IMR-90 (cell line): Measurements from ENCODE around the gene OSMR. TPM values are rescaled to one million over a fixed set of nuclear protein-coding genes. Genes with fewer than 3 reads are reported as not detected.

Experiments
- ATAC-seq: fragments of 200-7000 bp; cut with Tn5 transposase; 2 replicates; pipeline ENCODE4 v1.9.1; 2020; ENCODE audit warnings: low read depth, mild to moderate bottlenecking, moderate library complexity
- BruUV-seq: library from RNA; stranded (reverse); fragments of 400-500 nt; replicated peaks from 2 replicates; lab custom pipeline; 2021; lab: Mats Ljungman, UMichigan
- CTCF ChIA-PET: fragments of 300-600 bp; formaldehyde crosslinking; extraction: SDS; loops from one replicate; lab custom pipeline; 2021; ENCODE audit warnings: antibody characterized with exemption; lab: Yijun Ruan, JAX
- POLR2A ChIA-PET: fragments of 300-600 bp; sonication (Branson Sonifier 250); formaldehyde crosslinking; loops from one replicate; lab custom pipeline; 2022; ENCODE audit warnings: antibody characterized with exemption; ENCODE audit not compliant: unreplicated experiment; lab: Charles Lee
- DNase-seq: peaks from one replicate; pipeline ENCODE4 v3.0.0; 2013
- H2AFZ ChIP-seq: replicated peaks from 2 replicates; pipeline ENCODE3; 2013; ENCODE audit warnings: low read length, mild to moderate bottlenecking; ENCODE audit not compliant: poor library complexity
- H2AK5ac ChIP-seq: 2 replicates; pipeline ENCODE4 v1.6.1; 2013; ENCODE audit warnings: low read depth, low read length, inconsistent platforms
- H2AK9ac ChIP-seq: replicated peaks from 2 replicates; pipeline ENCODE3; 2013; ENCODE audit warnings: mild to moderate bottlenecking, low read depth, low read length, moderate library complexity; ENCODE audit not compliant: poor library complexity
- H2BK120ac ChIP-seq: 2 replicates; pipeline ENCODE4 v1.6.1; 2013; ENCODE audit warnings: low read depth, low read length, inconsistent platforms
- H2BK15ac ChIP-seq: 3 replicates; pipeline ENCODE4 v1.6.1; 2013; ENCODE audit warnings: low read depth, low read length, inconsistent platforms
- H2BK20ac ChIP-seq: 2 replicates; pipeline ENCODE4 v1.6.1; 2013; ENCODE audit warnings: low read depth, mild to moderate bottlenecking, inconsistent platforms, low read length, moderate library complexity
- H2BK5ac ChIP-seq: 2 replicates; pipeline ENCODE4 v1.6.1; 2013; ENCODE audit warnings: mild to moderate bottlenecking, low read depth, low read length, inconsistent platforms; ENCODE audit not compliant: poor library complexity, severe bottlenecking
- H3K14ac ChIP-seq: replicated peaks from 2 replicates; pipeline ENCODE4 v1.6.1; 2013; ENCODE audit warnings: low read depth, low read length, inconsistent platforms
- H3K18ac ChIP-seq: 2 replicates; pipeline ENCODE4 v1.6.1; 2013; ENCODE audit warnings: low read depth, low read length, control low read depth
- H3K23ac ChIP-seq: 2 replicates; pipeline ENCODE4 v1.6.1; 2013; ENCODE audit warnings: low read depth, low read length, inconsistent platforms
- H3K27ac ChIP-seq: 2 replicates; pipeline ENCODE4 v1.5.1; 2013; ENCODE audit warnings: mild to moderate bottlenecking, control low read depth, low read length; ENCODE audit not compliant: insufficient read depth
- H3K27me3 ChIP-seq: 2 replicates; pipeline ENCODE4 v1.6.1; 2013; ENCODE audit warnings: low read length; ENCODE audit not compliant: control insufficient read depth, insufficient read depth
- H3K36me3 ChIP-seq: 2 replicates; pipeline ENCODE4 v1.6.1; 2013; ENCODE audit warnings: low read length, mixed read lengths; ENCODE audit not compliant: control insufficient read depth, insufficient read depth
- H3K4ac ChIP-seq: 2 replicates; pipeline ENCODE4 v1.6.1; 2013; ENCODE audit warnings: low read depth, low read length, inconsistent platforms
- H3K4me1 ChIP-seq: 2 replicates; pipeline ENCODE4 v1.6.1; 2013; ENCODE audit warnings: low read length, mixed read lengths; ENCODE audit not compliant: control insufficient read depth, insufficient read depth
- H3K4me2 ChIP-seq: 2 replicates; pipeline ENCODE4 v1.6.1; 2013; ENCODE audit warnings: low read depth, mild to moderate bottlenecking, control low read depth, low read length, moderate library complexity
- H3K4me3 ChIP-seq: 2 replicates; pipeline ENCODE4 v1.5.1; 2013; ENCODE audit warnings: low read depth, mild to moderate bottlenecking, control low read depth, low read length, moderate library complexity; ENCODE audit not compliant: insufficient read depth
- H3K56ac ChIP-seq: 2 replicates; pipeline ENCODE4 v1.6.1; 2013; ENCODE audit warnings: low read length, inconsistent platforms; ENCODE audit not compliant: insufficient read depth; ENCODE audit errors: extremely low read depth
- H3K79me1 ChIP-seq, 2 experiments: 2 replicates each; pipeline ENCODE4 v1.6.1; 2013; ENCODE audit warnings: low read length in 2 of 2, inconsistent platforms in 1 of 2, low read depth in 1 of 2
- H3K9ac ChIP-seq: 2 replicates; pipeline ENCODE4 v1.6.1; 2013; ENCODE audit warnings: low read depth, low read length, control low read depth
- H3K9me1 ChIP-seq: 2 replicates; pipeline ENCODE4 v1.6.1; 2013; ENCODE audit warnings: low read length, inconsistent platforms; ENCODE audit not compliant: insufficient read depth
- H3K9me3 ChIP-seq: 2 replicates; pipeline ENCODE4 v1.6.1; 2013; ENCODE audit warnings: low read length; ENCODE audit not compliant: control insufficient read depth, insufficient read depth
- H4K20me1 ChIP-seq: 2 replicates; pipeline ENCODE4 v1.6.1; 2013; ENCODE audit warnings: low read length, inconsistent platforms; ENCODE audit not compliant: insufficient read depth
- H4K5ac ChIP-seq: 2 replicates; pipeline ENCODE4 v1.6.1; 2013; ENCODE audit warnings: mild to moderate bottlenecking, low read depth, low read length, control low read depth
- H4K8ac ChIP-seq, 2 experiments: 2 replicates each; pipeline ENCODE4 v1.6.1; 2013; ENCODE audit warnings: low read depth in 2 of 2, low read length in 2 of 2, control low read depth in 1 of 2, inconsistent platforms in 1 of 2
- H4K91ac ChIP-seq: 2 replicates; pipeline ENCODE4 v1.6.1; 2013; ENCODE audit warnings: low read depth, low read length, inconsistent platforms; ENCODE audit not compliant: insufficient read depth
- BHLHE40 ChIP-seq: fragments of 150-350 bp; IDR thresholded peaks from 2 replicates; pipeline ENCODE4 v1.6.1; 2016; ENCODE audit warnings: mild to moderate bottlenecking, low read depth, low read length
- CHD1 ChIP-seq: IDR thresholded peaks from 2 replicates; pipeline ENCODE4 v1.6.1; 2012; ENCODE audit warnings: low read depth, low read length, improper control_type of control experiment
- MAFK ChIP-seq: IDR thresholded peaks from 2 replicates; pipeline ENCODE4 v1.6.1; 2012; ENCODE audit warnings: low read depth, low read length, improper control_type of control experiment
- RAD21 ChIP-seq: IDR thresholded peaks from 2 replicates; pipeline ENCODE4 v1.6.1; 2012; ENCODE audit warnings: low read length, improper control_type of control experiment
- RFX5 ChIP-seq: IDR thresholded peaks from 2 replicates; pipeline ENCODE4 v1.8.0; 2012; ENCODE audit warnings: low read depth, mild to moderate bottlenecking, low read length, moderate library complexity
- WGBS, 2 experiments: methylation state at CpG; one replicate each; pipeline versions ENCODE4 v1.1.5 to v1.1.7; 2013; ENCODE audit warnings: missing lambda C conversion rate in 2 of 2; ENCODE audit not compliant: insufficient read length in 1 of 2; ENCODE audit errors: extremely low coverage in 2 of 2; 5-methylcytosine and 5-hydroxymethylcytosine counted together
- dilution Hi-C: fragments of 300-500 bp; cut with HindIII; formaldehyde crosslinking; loops from one replicate; pipeline ENCODE4 v1.14.3; 2018; ENCODE audit warnings: low sequenced_read_pairs; ENCODE audit not compliant: unreplicated experiment
- in situ Hi-C: fragments of 300-500 bp; cut with MboI; formaldehyde crosslinking; loops from 3 replicates; pipeline ENCODE4 v1.14.3; 2019; ENCODE audit warnings: low sequenced_read_pairs, inconsistent platforms, mixed read lengths
- intact Hi-C: fragments of 100-400 bp; cut with micrococcal nuclease; formaldehyde crosslinking; loops from 2 replicates; pipeline ENCODE4 v1.10.0; 2022
- polyA plus RNA-seq, 3 experiments: library from polyadenylated mRNA; depleted of rRNA; stranded (reverse); fragments of >200 nt; gene quantifications; 2 replicates each; pipeline ENCODE4 v1.2.3, GENCODE V29; 2012; ENCODE audit warnings: low replicate concordance in 1 of 3
- total RNA-seq: library from RNA; depleted of rRNA; stranded (reverse); fragments of >200 nt; gene quantifications from 2 replicates; pipeline ENCODE4 v1.2.3, GENCODE V29; 2012
- TF ChIP-seq, protein P1 (sequence below): fragments of 150-350 bp; IDR thresholded peaks from 2 replicates; pipeline ENCODE4 v1.6.1; 2016; ENCODE audit warnings: low read depth, mild to moderate bottlenecking, low read length, moderate library complexity, borderline replicate concordance
- TF ChIP-seq, protein P2 (sequence below): fragments of 150-350 bp; IDR thresholded peaks from 2 replicates; pipeline ENCODE4 v1.6.1; 2017; ENCODE audit warnings: mild to moderate bottlenecking, antibody characterized with exemption, low read length, low read depth

OSMR gene
- total and polyA plus RNA-seq, 2 of the 4 experiments (the other 2 are of a cell fraction), result 41.6 to 48.7 TPM

DNA sequence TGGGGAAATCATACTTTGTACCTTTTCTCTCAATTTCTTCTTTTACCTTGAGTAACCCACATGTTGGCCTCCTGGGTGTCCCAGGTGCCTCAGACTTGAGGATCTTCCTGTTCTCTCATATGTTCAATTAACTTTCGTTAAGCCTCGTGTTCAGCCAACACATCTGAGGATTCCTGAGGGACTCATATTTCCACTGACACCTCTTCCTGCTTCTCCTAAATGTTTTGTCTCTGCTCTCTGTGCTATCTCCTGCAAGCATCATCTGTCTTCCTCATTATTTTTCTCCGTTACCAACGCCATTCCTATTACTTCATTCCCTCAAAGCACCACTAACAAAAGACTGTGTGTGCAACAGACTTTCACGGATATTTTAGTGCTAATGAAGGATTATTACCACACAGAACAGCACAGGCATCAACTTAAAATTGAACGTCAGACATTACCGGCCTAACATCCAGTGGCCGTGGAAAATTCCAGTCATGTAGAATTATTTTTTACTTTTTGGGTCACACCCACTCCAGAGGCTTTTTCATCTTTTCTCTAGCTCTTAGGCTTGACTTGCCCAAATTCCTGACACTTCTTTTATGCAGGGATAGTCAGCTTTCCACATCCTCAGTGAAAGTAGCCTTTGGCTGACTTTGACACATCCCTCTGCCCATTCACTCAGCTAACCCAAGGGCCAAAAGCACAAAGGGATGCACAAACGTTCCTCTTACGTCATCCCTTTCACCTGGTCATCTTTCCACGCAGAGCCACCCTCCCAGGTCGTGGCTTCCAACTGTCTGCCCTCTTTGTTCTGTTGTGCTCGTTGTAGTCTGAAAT is 46.0 kb upstream of the OSMR start:
- DNase-seq, result no peak
- TF ChIP-seq, protein P1, sequence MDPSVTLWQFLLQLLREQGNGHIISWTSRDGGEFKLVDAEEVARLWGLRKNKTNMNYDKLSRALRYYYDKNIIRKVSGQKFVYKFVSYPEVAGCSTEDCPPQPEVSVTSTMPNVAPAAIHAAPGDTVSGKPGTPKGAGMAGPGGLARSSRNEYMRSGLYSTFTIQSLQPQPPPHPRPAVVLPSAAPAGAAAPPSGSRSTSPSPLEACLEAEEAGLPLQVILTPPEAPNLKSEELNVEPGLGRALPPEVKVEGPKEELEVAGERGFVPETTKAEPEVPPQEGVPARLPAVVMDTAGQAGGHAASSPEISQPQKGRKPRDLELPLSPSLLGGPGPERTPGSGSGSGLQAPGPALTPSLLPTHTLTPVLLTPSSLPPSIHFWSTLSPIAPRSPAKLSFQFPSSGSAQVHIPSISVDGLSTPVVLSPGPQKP, result no peak
- TF ChIP-seq, protein P2, sequence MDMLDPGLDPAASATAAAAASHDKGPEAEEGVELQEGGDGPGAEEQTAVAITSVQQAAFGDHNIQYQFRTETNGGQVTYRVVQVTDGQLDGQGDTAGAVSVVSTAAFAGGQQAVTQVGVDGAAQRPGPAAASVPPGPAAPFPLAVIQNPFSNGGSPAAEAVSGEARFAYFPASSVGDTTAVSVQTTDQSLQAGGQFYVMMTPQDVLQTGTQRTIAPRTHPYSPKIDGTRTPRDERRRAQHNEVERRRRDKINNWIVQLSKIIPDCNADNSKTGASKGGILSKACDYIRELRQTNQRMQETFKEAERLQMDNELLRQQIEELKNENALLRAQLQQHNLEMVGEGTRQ, result no peak
- TF ChIP-seq CHD1 (no peak), BHLHE40 (no peak), RFX5 (no peak), RAD21 (no peak), MAFK (no peak)
- no TSS peak for BruUV-seq
- CTCF ChIA-PET, result interaction anchor here (1.6 kb wide), 1 partner anchor 10 kb away, joined by 5 read pairs; no protein-coding TSS in a partner anchor
- Histone ChIP-seq H4K91ac (no peak overlapping the region), H2BK120ac (no peak overlapping the region), H3K56ac (no peak overlapping the region), H2BK20ac (no peak overlapping the region), H2AFZ (no peak overlapping the region), H3K4me3 (no peak overlapping the region), H3K4ac (no peak overlapping the region), H3K27ac (no peak overlapping the region), H2BK5ac (no peak overlapping the region), H2BK15ac (no peak overlapping the region), H3K14ac (no peak overlapping the region), H4K20me1 (no peaks in the 10 kb centered on the region), H3K23ac (no peak overlapping the region), H2AK9ac (no peak overlapping the region), H4K5ac (no peak overlapping the region), H3K9ac (no peak overlapping the region), H3K18ac (no peak overlapping the region), H2AK5ac (no peak overlapping the region), H3K9me3 (no peaks in the 10 kb centered on the region), H3K9me1 (no peaks in the 10 kb centered on the region), H3K79me1 (no peaks in the 10 kb centered on the region), H3K27me3 (no peaks in the 10 kb centered on the region), H3K36me3 (no peaks in the 10 kb centered on the region), H3K4me2 (no peak overlapping the region), H3K4me1 (peaks cover 2% of the 10 kb centered on the region), H4K8ac (no peak overlapping the region)
- in situ Hi-C loops (no loop called here), dilution Hi-C loops (no loop called here), intact Hi-C loops (no loop called here)
- POLR2A ChIA-PET, result no interaction called here
- WGBS, 2 experiments, result 100% methylated on average over 2 of the region's 13 CpGs; no CpG with 5 or more reads in 1 of the 2 experiments
- ATAC-seq, result no peak
